SIG-M5 treated with dmso at 0.1 percent for 504 hours (cell line): ENCODE data around the gene DHRS12.
A peak's percentile ranks its signal among the peaks of the same experiment; 100 is the strongest.

Source experiments
- DNase-seq: peaks from one replicate; lab custom pipeline; 2025; ENCODE audit not compliant: unreplicated experiment; lab: John Stamatoyannopoulos, UW

DHRS12 gene

GRCh38 chr13:51811046-51811445, 7.1 kb upstream of the DHRS12 start:
- DNase-seq, result no peak

GRCh38 chr13:51808811-51809210, 4.8 kb upstream of the DHRS12 start:
- DNase-seq, result no peak

GRCh38 chr13:51807041-51807440, 3.1 kb upstream of the DHRS12 start:
- no peak for DNase-seq

GRCh38 chr13:51806566-51806965, 2.6 kb upstream of the DHRS12 start:
- DNase-seq, result no peak

GRCh38 chr13:51805925-51806324, 2.0 kb upstream of the DHRS12 start:
- DNase-seq, result no peak

- no peak for DNase-seq
Observed at GRCh38 chr13:51805313-51805712, 1.4 kb upstream of the DHRS12 start.

- DNase-seq, result no peak
Observed at GRCh38 chr13:51804295-51805172, 571 bp upstream of the DHRS12 start.

GRCh38 chr13:51802631-51803418, 1.1 kb downstream of the DHRS12 start:
- DNase-seq, result no peak

GRCh38 chr13:51801631-51802099, 2.3 kb downstream of the DHRS12 start:
- DNase-seq, result peak; percentile 20

- no peak for DNase-seq
Observed at GRCh38 chr13:51800486-51800885, 3.5 kb downstream of the DHRS12 start.

- no peak for DNase-seq
Observed at GRCh38 chr13:51799261-51799660, 4.7 kb downstream of the DHRS12 start.

GRCh38 chr13:51797664-51798488, 6.1 kb downstream of the DHRS12 start:
- peak; percentile 25 for DNase-seq

GRCh38 chr13:51796546-51796945, 7.4 kb downstream of the DHRS12 start:
- no peak for DNase-seq

GRCh38 chr13:51795419-51795818, 8.5 kb downstream of the DHRS12 start:
- no peak for DNase-seq

GRCh38 chr13:51794964-51795363, 9.0 kb downstream of the DHRS12 start:
- no peak for DNase-seq

GRCh38 chr13:51793570-51794271, 10.2 kb downstream of the DHRS12 start:
- DNase-seq, result peak; percentile 86

- no peak for DNase-seq
Observed at GRCh38 chr13:51786425-51787265, 17.3 kb downstream of the DHRS12 start.

GRCh38 chr13:51785712-51786424, 18.1 kb downstream of the DHRS12 start:
- DNase-seq, result no peak

GRCh38 chr13:51784097-51784496, 19.9 kb downstream of the DHRS12 start:
- no peak for DNase-seq
